22Rv1 (cell line): ENCODE measurements around the gene IRS1.

ENCODE experiments used
- ZFX ChIP-seq: fragments of 450-650 bp; IDR thresholded peaks from 2 replicates; pipeline ENCODE4 v1.6.1; 2017; ENCODE audit warnings: antibody characterized with exemption, borderline replicate concordance
- TF ChIP-seq, protein P1 (sequence below): fragments of 450-650 bp; IDR thresholded peaks from 2 replicates; pipeline ENCODE4 v1.5.1; 2017; ENCODE audit warnings: mild to moderate bottlenecking

GRCh38 chr2:226782092-226782713 lies 17.4 kb downstream of the IRS1 start:
- TF ChIP-seq, protein P1, sequence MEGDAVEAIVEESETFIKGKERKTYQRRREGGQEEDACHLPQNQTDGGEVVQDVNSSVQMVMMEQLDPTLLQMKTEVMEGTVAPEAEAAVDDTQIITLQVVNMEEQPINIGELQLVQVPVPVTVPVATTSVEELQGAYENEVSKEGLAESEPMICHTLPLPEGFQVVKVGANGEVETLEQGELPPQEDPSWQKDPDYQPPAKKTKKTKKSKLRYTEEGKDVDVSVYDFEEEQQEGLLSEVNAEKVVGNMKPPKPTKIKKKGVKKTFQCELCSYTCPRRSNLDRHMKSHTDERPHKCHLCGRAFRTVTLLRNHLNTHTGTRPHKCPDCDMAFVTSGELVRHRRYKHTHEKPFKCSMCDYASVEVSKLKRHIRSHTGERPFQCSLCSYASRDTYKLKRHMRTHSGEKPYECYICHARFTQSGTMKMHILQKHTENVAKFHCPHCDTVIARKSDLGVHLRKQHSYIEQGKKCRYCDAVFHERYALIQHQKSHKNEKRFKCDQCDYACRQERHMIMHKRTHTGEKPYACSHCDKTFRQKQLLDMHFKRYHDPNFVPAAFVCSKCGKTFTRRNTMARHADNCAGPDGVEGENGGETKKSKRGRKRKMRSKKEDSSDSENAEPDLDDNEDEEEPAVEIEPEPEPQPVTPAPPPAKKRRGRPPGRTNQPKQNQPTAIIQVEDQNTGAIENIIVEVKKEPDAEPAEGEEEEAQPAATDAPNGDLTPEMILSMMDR, result no peak
- no peak for TF ChIP-seq ZFX
